K562 (cell line): ENCODE measurements around the gene SLAMF6. TPM values are rescaled to one million over a fixed set of nuclear protein-coding genes. Genes with fewer than 3 reads are reported as not detected.

Experiments
- ZNF318 ChIP-seq, 2 experiments: fragments of 450-650 bp; IDR thresholded peaks; 2 replicates each; pipeline ENCODE4 v1.6.1; 2016; ENCODE audit warnings: mild to moderate bottlenecking in 2 of 2, borderline replicate concordance in 1 of 2, low read depth in 1 of 2, moderate library complexity in 1 of 2
- polyA plus RNA-seq, 8 experiments: library from polyadenylated mRNA; depleted of rRNA in 4 of 8; stranded (reverse) in 5 of 8; unstranded in 3 of 8; fragments of >200 nt; fragmentation: Nextera tagmentation in 2 of 8; fragmentation: Illumina TruSeq in 1 of 8; extraction: Ambion mirVana in 2 of 8; extraction: Trizol in 1 of 8; gene quantifications; 2 replicates each; pipeline versions ENCODE4 v1.2.1 to v1.2.3, GENCODE V29; 2011 to 2014; ENCODE audit warnings: inconsistent platforms in 1 of 8, missing spikeins in 1 of 8
- total RNA-seq, 7 experiments: library from RNA; depleted of rRNA in 6 of 7; stranded (reverse); fragments of >200 nt in 6 of 7; fragmentation: Illumina TruSeq in 2 of 7; extraction: Trizol in 2 of 7; gene quantifications; 2 replicates each; pipeline versions ENCODE4 v1.2.1 to v1.2.3, GENCODE V29; 2011 to 2021; ENCODE audit warnings: low replicate concordance in 1 of 7

SLAMF6 gene
- total and polyA plus RNA-seq, 9 of the 15 experiments (the other 6 are each of a cell fraction or from before 2014, with no cell fraction given) = 0.56 to 4.8 (median 1.1) TPM

- TF ChIP-seq ZNF318 (IDR thresholded peaks at IDR 0.05; ENCODE audit: borderline replicate concordance in 1 of 2, low read depth in 1 of 2) = no peak
Observed at GRCh38 chr1:160548960-160549664, 26.1 kb upstream of the SLAMF6 start (continued).
